ENCODE results near the gene RPS6KA1.

The RPS6KA1 gene

GRCh38 chr1:26533951-26534509 lies 4.5 kb downstream of the RPS6KA1 start:
- DNase-seq: no peak

DNA sequence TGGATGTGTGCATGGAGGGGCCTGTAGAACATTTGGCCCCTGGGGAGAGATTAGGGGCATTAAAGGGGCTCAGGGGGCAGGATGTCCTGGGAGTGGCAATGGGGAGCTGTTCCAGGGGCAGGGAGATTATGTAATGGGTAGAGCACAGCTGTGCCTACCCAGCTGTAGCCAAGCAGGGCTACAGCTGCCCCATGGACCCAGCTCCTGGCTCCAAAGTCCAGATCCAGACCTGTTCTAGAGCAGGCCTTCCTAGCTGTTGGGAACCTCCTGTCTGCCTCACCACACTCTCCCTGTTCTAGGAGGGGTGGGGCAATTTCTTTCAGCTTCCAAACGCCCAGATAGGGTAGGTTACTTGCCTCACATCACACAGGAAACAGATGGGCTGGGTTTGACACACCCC lies 5.6 kb downstream of the RPS6KA1 start:
- no peak for DNase-seq

GRCh38 chr1:26536081-26536480 lies 6.5 kb downstream of the RPS6KA1 start:
- DNase-seq: no peak

DNA sequence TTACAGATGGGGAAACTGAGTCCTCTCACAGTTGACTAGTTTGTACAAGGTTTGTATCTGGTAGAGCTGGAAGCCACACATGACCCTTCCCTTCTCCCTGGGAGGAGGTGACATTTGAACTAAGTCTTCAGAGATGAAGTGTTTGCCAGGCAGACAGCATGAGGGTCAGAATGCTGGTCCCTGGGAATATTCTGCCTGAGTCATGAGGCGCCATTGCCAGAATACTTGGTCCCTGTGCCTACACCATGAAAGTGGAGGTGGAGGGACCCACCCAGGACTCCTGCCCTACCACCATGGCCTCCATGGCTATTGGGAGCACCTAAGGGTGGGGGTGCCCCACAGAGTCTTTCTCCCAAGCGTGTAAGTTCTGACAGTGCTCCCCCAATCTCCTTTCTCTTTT lies 7.0 kb downstream of the RPS6KA1 start:
- no peak for DNase-seq

- DNase-seq: no peak
Measured at GRCh38 chr1:26537951-26538352, 8.4 kb downstream of the RPS6KA1 start.

GRCh38 chr1:26538480-26539412 lies 9.2 kb downstream of the RPS6KA1 start:
- peak; percentile 43 for DNase-seq

DNA sequence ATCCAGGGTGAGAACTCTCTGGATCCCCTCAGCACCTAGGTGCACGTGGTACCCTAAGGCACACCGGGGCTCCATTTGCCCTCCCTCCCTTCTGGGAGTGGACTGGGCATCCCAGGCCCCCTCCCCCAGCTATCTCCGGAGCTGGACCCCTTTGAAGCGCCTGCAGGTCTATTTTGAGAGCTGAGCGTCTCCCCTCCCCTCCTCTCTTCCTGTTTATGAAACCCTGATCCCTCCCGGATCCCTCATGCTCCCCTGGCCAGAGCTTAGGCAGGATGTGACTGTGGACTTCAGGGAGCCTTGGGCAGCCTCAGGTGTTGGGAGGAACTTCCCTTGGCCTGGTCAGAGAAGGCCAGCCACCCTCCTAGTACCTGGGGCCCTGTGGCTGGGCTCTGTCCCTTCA lies 10.2 kb downstream of the RPS6KA1 start:
- DNase-seq: no peak

GRCh38 chr1:26540351-26540750 lies 10.8 kb downstream of the RPS6KA1 start:
- no peak for DNase-seq

GRCh38 chr1:26541431-26541815 lies 11.9 kb downstream of the RPS6KA1 start:
- no peak for DNase-seq

- peak; percentile 67 for DNase-seq
Measured at GRCh38 chr1:26541816-26542711, 12.5 kb downstream of the RPS6KA1 start.

GRCh38 chr1:26542771-26543451 lies 13.3 kb downstream of the RPS6KA1 start:
- no peak for DNase-seq

- DNase-seq: no peak
Measured at GRCh38 chr1:26543462-26543861, 13.9 kb downstream of the RPS6KA1 start.

- DNase-seq: no peak
Measured at GRCh38 chr1:26544126-26544525, 14.6 kb downstream of the RPS6KA1 start.

- DNase-seq: no peak
Measured at GRCh38 chr1:26545969-26546323, 16.4 kb downstream of the RPS6KA1 start.

GRCh38 chr1:26546375-26546774 lies 16.8 kb downstream of the RPS6KA1 start:
- DNase-seq: no peak

- DNase-seq: no peak
Measured at GRCh38 chr1:26546819-26547218, 17.3 kb downstream of the RPS6KA1 start.

GRCh38 chr1:26548841-26549240 lies 19.3 kb downstream of the RPS6KA1 start:
- no peak for DNase-seq

- no peak for DNase-seq
Measured at GRCh38 chr1:26550946-26551345, 21.4 kb downstream of the RPS6KA1 start.

- DNase-seq: no peak
Measured at GRCh38 chr1:26552720-26553119, 23.2 kb downstream of the RPS6KA1 start.

DNA sequence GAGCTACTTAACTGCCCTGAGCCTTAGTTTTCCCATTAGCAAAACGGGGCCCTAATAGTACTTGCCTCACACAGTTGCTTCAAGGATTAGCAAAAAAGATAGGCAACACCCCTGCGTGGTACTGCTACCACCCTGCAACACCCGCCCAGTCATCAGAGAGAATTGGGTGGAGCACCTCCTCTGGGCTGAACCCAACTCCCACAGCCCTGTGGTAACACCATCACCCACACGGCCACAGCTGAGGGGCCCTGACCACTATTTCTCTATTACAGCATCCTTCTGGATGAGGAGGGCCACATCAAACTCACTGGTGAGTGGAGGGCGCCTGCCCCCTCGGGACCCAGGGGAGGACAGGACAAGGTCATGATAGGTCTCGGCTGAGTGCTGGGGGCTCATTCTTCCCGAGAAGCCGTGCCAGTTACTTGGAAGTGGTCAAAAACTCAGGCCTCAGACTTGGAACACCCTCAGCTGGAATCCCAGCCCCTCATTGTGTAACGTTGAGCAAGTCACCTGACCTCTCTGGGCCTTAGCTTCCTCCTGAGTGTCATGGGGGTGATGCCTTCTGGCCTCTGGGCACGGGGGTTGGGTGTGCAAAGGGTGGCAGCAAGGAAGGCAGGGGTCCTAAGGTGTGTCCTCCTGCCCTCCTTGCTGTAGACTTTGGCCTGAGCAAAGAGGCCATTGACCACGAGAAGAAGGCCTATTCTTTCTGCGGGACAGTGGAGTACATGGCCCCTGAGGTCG lies 24.6 kb downstream of the RPS6KA1 start:
- no peak for DNase-seq

DNA sequence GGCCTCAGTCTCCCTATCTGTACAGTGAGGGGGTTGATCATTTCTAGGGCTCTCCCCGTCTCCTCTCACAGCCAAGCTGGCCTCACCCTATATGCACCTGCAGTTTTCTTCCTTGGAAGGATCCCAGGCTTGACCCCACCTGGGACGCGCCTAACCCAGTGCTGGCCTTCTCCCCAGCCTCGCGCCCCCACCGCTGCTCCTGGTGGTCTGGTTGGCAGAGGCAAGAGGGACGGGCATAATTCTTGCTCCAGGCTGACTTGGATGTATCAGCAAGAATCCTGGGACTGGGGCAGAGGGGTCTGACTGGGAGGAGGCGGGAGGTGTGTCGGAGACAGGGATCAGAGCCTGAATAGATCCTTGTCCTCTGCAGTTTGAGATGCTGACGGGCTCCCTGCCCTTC lies 25.2 kb downstream of the RPS6KA1 start:
- no peak for DNase-seq

GRCh38 chr1:26555550-26555981 lies 26.0 kb downstream of the RPS6KA1 start:
- DNase-seq: no peak
